GM10248 (cell line): ENCODE data around the gene BICC1.

Experiments
- CTCF ChIA-PET: fragments of 300-600 bp; sonication (Branson Sonifier 250); formaldehyde crosslinking; extraction: SDS; loops from one replicate; lab custom pipeline; 2021; ENCODE audit warnings: antibody characterized with exemption; lab: Yijun Ruan, JAX
- POLR2A ChIA-PET: fragments of 350-650 bp; sonication (Branson Sonifier 250); formaldehyde crosslinking; extraction: SDS; loops from one replicate; lab custom pipeline; 2020; ENCODE audit warnings: antibody characterized with exemption; lab: Yijun Ruan, JAX
- DNase-seq: peaks from one replicate; pipeline ENCODE4 v3.0.0; 2012; ENCODE audit errors: extremely low spot score
- TF ChIP-seq, protein P1 (sequence below): IDR thresholded peaks from 2 replicates; pipeline ENCODE4 v1.5.1; 2012; ENCODE audit warnings: mild to moderate bottlenecking, low read depth; ENCODE audit errors: extremely low read depth, missing control alignments, control extremely low read depth

BICC1 gene

GRCh38 chr10:58813573-58813972 is 300.9 kb downstream of the BICC1 start:
- POLR2A ChIA-PET: no interaction called here
- TF ChIP-seq, protein P1, sequence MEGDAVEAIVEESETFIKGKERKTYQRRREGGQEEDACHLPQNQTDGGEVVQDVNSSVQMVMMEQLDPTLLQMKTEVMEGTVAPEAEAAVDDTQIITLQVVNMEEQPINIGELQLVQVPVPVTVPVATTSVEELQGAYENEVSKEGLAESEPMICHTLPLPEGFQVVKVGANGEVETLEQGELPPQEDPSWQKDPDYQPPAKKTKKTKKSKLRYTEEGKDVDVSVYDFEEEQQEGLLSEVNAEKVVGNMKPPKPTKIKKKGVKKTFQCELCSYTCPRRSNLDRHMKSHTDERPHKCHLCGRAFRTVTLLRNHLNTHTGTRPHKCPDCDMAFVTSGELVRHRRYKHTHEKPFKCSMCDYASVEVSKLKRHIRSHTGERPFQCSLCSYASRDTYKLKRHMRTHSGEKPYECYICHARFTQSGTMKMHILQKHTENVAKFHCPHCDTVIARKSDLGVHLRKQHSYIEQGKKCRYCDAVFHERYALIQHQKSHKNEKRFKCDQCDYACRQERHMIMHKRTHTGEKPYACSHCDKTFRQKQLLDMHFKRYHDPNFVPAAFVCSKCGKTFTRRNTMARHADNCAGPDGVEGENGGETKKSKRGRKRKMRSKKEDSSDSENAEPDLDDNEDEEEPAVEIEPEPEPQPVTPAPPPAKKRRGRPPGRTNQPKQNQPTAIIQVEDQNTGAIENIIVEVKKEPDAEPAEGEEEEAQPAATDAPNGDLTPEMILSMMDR: no peak
- CTCF ChIA-PET: no interaction called here
- DNase-seq: no peak

DNA sequence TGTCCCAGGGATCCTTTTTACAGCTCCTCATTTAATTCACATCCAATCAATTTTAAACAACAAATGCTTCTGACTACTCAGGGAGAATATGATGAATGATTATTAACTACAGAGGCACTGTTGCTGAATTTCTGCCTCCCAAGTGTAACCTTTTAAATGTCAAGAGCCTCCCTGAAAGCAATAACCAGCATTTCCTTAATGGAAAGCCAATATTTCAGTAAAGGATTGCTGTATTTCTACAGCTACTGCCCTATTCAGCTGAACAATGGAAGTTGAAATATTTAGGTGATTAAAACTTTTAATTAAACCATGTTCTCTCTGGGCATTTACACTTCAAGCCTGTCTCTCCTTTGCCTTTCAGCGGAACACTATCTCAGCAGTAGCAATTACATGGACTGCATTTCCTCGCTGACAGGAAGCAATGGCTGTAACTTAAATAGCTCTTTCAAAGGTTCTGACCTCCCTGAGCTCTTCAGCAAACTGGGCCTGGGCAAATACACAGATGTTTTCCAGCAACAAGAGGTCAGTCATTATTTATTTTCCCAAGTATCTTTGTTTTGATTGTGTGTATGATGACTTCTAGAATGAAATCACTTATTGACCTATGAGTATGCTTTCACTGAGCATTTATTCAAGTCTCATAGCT is 304.7 kb downstream of the BICC1 start:
- TF ChIP-seq, protein P1: no peak
- POLR2A ChIA-PET: no interaction called here
- CTCF ChIA-PET: interaction anchor here (0.7 to 1.8 kb wide), 3 partner anchors 17 to 763 kb away, joined by 3 read pairs; no protein-coding TSS in a partner anchor
- DNase-seq: no peak

DNA sequence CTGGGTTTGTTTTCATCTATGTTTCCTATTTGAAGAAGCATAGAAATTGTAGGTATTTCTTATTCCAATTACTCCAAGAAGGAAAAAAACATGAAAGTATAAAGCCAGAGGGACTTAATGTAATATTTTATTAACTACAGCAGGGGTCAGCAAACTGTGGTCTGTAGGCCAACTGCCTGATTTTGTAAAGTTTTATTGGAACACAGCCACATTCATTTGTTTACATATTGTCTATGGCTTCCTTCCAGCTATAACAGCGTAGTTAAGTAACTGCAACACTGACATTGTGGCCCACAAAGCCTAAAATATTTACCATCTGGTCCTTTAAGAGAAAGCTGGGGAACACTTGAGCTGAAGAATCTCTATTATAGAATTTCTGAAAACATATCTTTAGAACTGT is 306.2 kb downstream of the BICC1 start:
- ChIA-PET POLR2A (no interaction called here), CTCF (no interaction called here)
- TF ChIP-seq, protein P1: no peak
- no peak for DNase-seq

- ChIA-PET POLR2A (no interaction called here), CTCF (no interaction called here)
- no peak for DNase-seq
- TF ChIP-seq, protein P1: no peak
These were observed 307.7 kb downstream of the BICC1 start for GRCh38 chr10:58820386-58820785.

GRCh38 chr10:58820861-58821751 is 308.4 kb downstream of the BICC1 start:
- DNase-seq: no peak
- POLR2A ChIA-PET: no interaction called here
- CTCF ChIA-PET: no interaction called here
- TF ChIP-seq, protein P1: no peak

GRCh38 chr10:58821752-58822056 is 309.0 kb downstream of the BICC1 start:
- TF ChIP-seq, protein P1: no peak
- no peak for DNase-seq
- ChIA-PET POLR2A (no interaction called here), CTCF (interaction anchor here (1.0 kb wide), 1 partner anchor 19 kb away, joined by 3 read pairs; no protein-coding TSS in a partner anchor)
